Measurements from ENCODE around the gene KCNK13. TPM values are rescaled to one million over a fixed set of nuclear protein-coding genes. Genes with fewer than 3 reads are reported as not detected.

Gene KCNK13
- total RNA-seq, 2 experiments from 2014 or later = not detected

GRCh38 chr14:90042496-90043252 is 19.1 kb upstream of the KCNK13 start:
- ChIA-PET CTCF (no interaction called here), POLR2A (no interaction called here)
- no peaks in the 10 kb centered on the region for H3K9me3 Mint-ChIP-seq
- intact Hi-C loops (cut with micrococcal nuclease) = no loop called here
- no peak overlapping the region for H3K4me3 Mint-ChIP-seq
- H3K27ac Mint-ChIP-seq = no peak overlapping the region
- no peak for DNase-seq
- H3K27me3 Mint-ChIP-seq = no peaks in the 10 kb centered on the region
- peaks cover 60% of the 10 kb centered on the region for H3K36me3 Mint-ChIP-seq
- peaks cover 9% of the 10 kb centered on the region for H3K4me1 Mint-ChIP-seq (ENCODE audit: low read depth)

GRCh38 chr14:90045616-90046015 is 16.2 kb upstream of the KCNK13 start:
- no peak for DNase-seq
- Mint-ChIP-seq H3K9me3 (no peaks in the 10 kb centered on the region), H3K27me3 (no peaks in the 10 kb centered on the region), H3K27ac (no peak overlapping the region), H3K4me1 (ENCODE audit: low read depth) (peaks cover 6% of the 10 kb centered on the region), H3K36me3 (peaks cover 49% of the 10 kb centered on the region), H3K4me3 (no peak overlapping the region)
- intact Hi-C loops (cut with micrococcal nuclease) = no loop called here
- CTCF ChIA-PET = no interaction called here
- POLR2A ChIA-PET = no interaction called here

GRCh38 chr14:90049390-90049789 is 12.4 kb upstream of the KCNK13 start:
- ChIA-PET CTCF (no interaction called here), POLR2A (no interaction called here)
- DNase-seq = no peak
- no peak overlapping the region for H3K4me3 Mint-ChIP-seq
- intact Hi-C loops (cut with micrococcal nuclease) = no loop called here
- H3K4me1 Mint-ChIP-seq (ENCODE audit: low read depth) = no peaks in the 10 kb centered on the region
- peaks cover 21% of the 10 kb centered on the region for H3K27me3 Mint-ChIP-seq
- H3K9me3 Mint-ChIP-seq = no peaks in the 10 kb centered on the region
- no peak overlapping the region for H3K27ac Mint-ChIP-seq
- peaks cover 18% of the 10 kb centered on the region for H3K36me3 Mint-ChIP-seq

- no peak for DNase-seq
- intact Hi-C loops (cut with micrococcal nuclease) = no loop called here
- ChIA-PET CTCF (no interaction called here), POLR2A (no interaction called here)
- Mint-ChIP-seq H3K27me3 (peaks cover 28% of the 10 kb centered on the region), H3K36me3 (peaks cover 10% of the 10 kb centered on the region), H3K4me3 (no peak overlapping the region), H3K9me3 (no peaks in the 10 kb centered on the region), H3K4me1 (ENCODE audit: low read depth) (no peaks in the 10 kb centered on the region), H3K27ac (no peak overlapping the region)
These were observed 11.5 kb upstream of the KCNK13 start for GRCh38 chr14:90050271-90050670.

GRCh38 chr14:90053044-90053443 is 8.8 kb upstream of the KCNK13 start:
- Mint-ChIP-seq H3K9me3 (no peaks in the 10 kb centered on the region), H3K27me3 (peaks cover 41% of the 10 kb centered on the region), H3K4me1 (ENCODE audit: low read depth) (no peaks in the 10 kb centered on the region), H3K27ac (no peak overlapping the region), H3K4me3 (no peak overlapping the region), H3K36me3 (no peaks in the 10 kb centered on the region)
- intact Hi-C loops (cut with micrococcal nuclease) = no loop called here
- ChIA-PET POLR2A (no interaction called here), CTCF (interaction anchor here (1.2 kb wide), 1 partner anchor 80 kb away, joined by 3 read pairs; no protein-coding TSS in a partner anchor)
- DNase-seq = no peak

GRCh38 chr14:90054803-90055202 is 7.0 kb upstream of the KCNK13 start:
- Mint-ChIP-seq H3K4me3 (no peak overlapping the region), H3K27me3 (peaks cover 55% of the 10 kb centered on the region), H3K36me3 (no peaks in the 10 kb centered on the region), H3K4me1 (ENCODE audit: low read depth) (peaks cover 7% of the 10 kb centered on the region), H3K27ac (no peak overlapping the region), H3K9me3 (no peaks in the 10 kb centered on the region)
- CTCF ChIA-PET = no interaction called here
- POLR2A ChIA-PET = no interaction called here
- no peak for DNase-seq
- intact Hi-C loops (cut with micrococcal nuclease) = no loop called here

- Mint-ChIP-seq H3K27ac (no peak overlapping the region), H3K27me3 (peaks cover 56% of the 10 kb centered on the region)
- intact Hi-C loops (cut with micrococcal nuclease) = no loop called here
These were observed 5.0 kb upstream of the KCNK13 start for GRCh38 chr14:90056826-90057225.

GRCh38 chr14:90058876-90059458 is 2.8 kb upstream of the KCNK13 start:
- H3K27me3 Mint-ChIP-seq = peaks cover 59% of the 10 kb centered on the region
- no peak overlapping the region for H3K4me3 Mint-ChIP-seq
- CTCF ChIA-PET = interaction anchor here (0.8 to 1.6 kb wide), 3 partner anchors 11 to 197 kb away, joined by 3 to 4 read pairs (median 3); partner anchors contain the start of genes PSMC1 and TDP1
- intact Hi-C loops (cut with micrococcal nuclease) = no loop called here
- H3K4me1 Mint-ChIP-seq (ENCODE audit: low read depth) = peaks cover 19% of the 10 kb centered on the region
- no peaks in the 10 kb centered on the region for H3K36me3 Mint-ChIP-seq
- DNase-seq = no peak
- H3K9me3 Mint-ChIP-seq = no peaks in the 10 kb centered on the region
- H3K27ac Mint-ChIP-seq = no peak overlapping the region
- POLR2A ChIA-PET = no interaction called here

More at GRCh38 chr14:90056826-90057225, 5.0 kb upstream of the KCNK13 start:
- Mint-ChIP-seq H3K4me1 (ENCODE audit: low read depth) (peaks cover 7% of the 10 kb centered on the region), H3K9me3 (no peaks in the 10 kb centered on the region), H3K4me3 (no peak overlapping the region), H3K36me3 (no peaks in the 10 kb centered on the region)
- no peak for DNase-seq
- ChIA-PET POLR2A (no interaction called here), CTCF (no interaction called here)

GRCh38 chr14:90060312-90060964 is 1.4 kb upstream of the KCNK13 start:
- Mint-ChIP-seq H3K4me3 (peak overlapping the region; percentile 53), H3K36me3 (no peaks in the 10 kb centered on the region), H3K9me3 (no peaks in the 10 kb centered on the region), H3K27ac (no peak overlapping the region), H3K4me1 (ENCODE audit: low read depth) (peaks cover 19% of the 10 kb centered on the region), H3K27me3 (peaks cover 57% of the 10 kb centered on the region)
- peak; percentile 68 for DNase-seq
- ChIA-PET POLR2A (no interaction called here), CTCF (interaction anchor here (0.6 to 1.6 kb wide), 7 partner anchors 9 to 119 kb away, joined by 3 to 10 read pairs (median 4); partner anchors contain the start of gene TDP1)
- intact Hi-C loops (cut with micrococcal nuclease) = loop anchor here (1.0 to 5.0 kb wide), 4 partner anchors 88 to 175 kb away; partner anchors contain the start of gene EFCAB11

GRCh38 chr14:90060965-90061684 is 669 bp upstream of the KCNK13 start:
- peak overlapping the region; percentile 53 for H3K4me3 Mint-ChIP-seq
- H3K27ac Mint-ChIP-seq = no peak overlapping the region
- H3K36me3 Mint-ChIP-seq = no peaks in the 10 kb centered on the region
- peak; percentile 15 for DNase-seq
- ChIA-PET CTCF (interaction anchor here (0.9 to 1.6 kb wide), 5 partner anchors 13 to 120 kb away, joined by 3 to 10 read pairs (median 4); partner anchors contain the start of gene TDP1), POLR2A (no interaction called here)
- peaks cover 55% of the 10 kb centered on the region for H3K27me3 Mint-ChIP-seq
- intact Hi-C loops (cut with micrococcal nuclease) = loop anchor here (1.0 to 5.0 kb wide), 4 partner anchors 89 to 174 kb away; partner anchors contain the start of gene EFCAB11
- no peaks in the 10 kb centered on the region for H3K9me3 Mint-ChIP-seq
- peaks cover 19% of the 10 kb centered on the region for H3K4me1 Mint-ChIP-seq (ENCODE audit: low read depth)

- DNase-seq = peak; percentile 13
- peaks cover 19% of the 10 kb centered on the region for H3K4me1 Mint-ChIP-seq (ENCODE audit: low read depth)
- ChIA-PET POLR2A (interaction anchor here (1.3 kb wide), 1 partner anchor 106 kb away, joined by 4 read pairs; no protein-coding TSS in a partner anchor), CTCF (interaction anchor here (0.9 to 1.2 kb wide), 3 partner anchors 14 to 174 kb away, joined by 3 read pairs; no protein-coding TSS in a partner anchor)
- intact Hi-C loops (cut with micrococcal nuclease) = loop anchor here (5.0 kb wide), 1 partner anchor 90 kb away; no protein-coding TSS in a partner anchor
- no peaks in the 10 kb centered on the region for H3K36me3 Mint-ChIP-seq
- H3K9me3 Mint-ChIP-seq = no peaks in the 10 kb centered on the region
- no peak overlapping the region for H3K27ac Mint-ChIP-seq
- H3K4me3 Mint-ChIP-seq = peak overlapping the region; percentile 58
- H3K27me3 Mint-ChIP-seq = peaks cover 56% of the 10 kb centered on the region
These were observed 467 bp downstream of the KCNK13 start for GRCh38 chr14:90062127-90062794.
